Muscle layer of duodenum (tissue), 2 donors: ENCODE results near the gene SLC41A3.
"Not testable (repeated sequence)": the region's sequence is repeated elsewhere in the genome, so short reads cannot be mapped to it uniquely, and the experiment has no call there.

ENCODE experiments used
- H3K27ac ChIP-seq: one replicate; pipeline ENCODE4 v1.7.0; 2013; ENCODE audit warnings: mild to moderate bottlenecking, low read length
- H3K27me3 ChIP-seq: one replicate; pipeline ENCODE4 v1.7.0; 2013; ENCODE audit warnings: low read depth, mild to moderate bottlenecking, control low read depth, low read length
- H3K36me3 ChIP-seq, 2 donors: one replicate each; pipeline ENCODE4 v1.7.0; 2013; ENCODE audit warnings: low read length in 2 of 2, control low read depth in 1 of 2, mild to moderate bottlenecking in 1 of 2; ENCODE audit not compliant: insufficient read depth in 2 of 2, control insufficient read depth in 1 of 2
- H3K4me1 ChIP-seq, 2 donors: one replicate each; pipeline ENCODE4 v1.7.0; 2013; ENCODE audit warnings: low read length in 2 of 2, mild to moderate bottlenecking in 2 of 2, control low read depth in 1 of 2, moderate library complexity in 1 of 2; ENCODE audit not compliant: insufficient read depth in 2 of 2, control insufficient read depth in 1 of 2
- H3K4me3 ChIP-seq, 2 donors: one replicate each; pipeline ENCODE4 v1.7.0; 2013; ENCODE audit warnings: low read length in 2 of 2, low read depth in 1 of 2, mild to moderate bottlenecking in 1 of 2
- H3K9me3 ChIP-seq, 2 donors: one replicate each; pipeline ENCODE4 v1.7.0; 2013; ENCODE audit warnings: low read length in 2 of 2, control low read depth in 1 of 2, mild to moderate bottlenecking in 1 of 2; ENCODE audit not compliant: control insufficient read depth in 1 of 2
- donor health status: healthy.

Gene SLC41A3

GRCh38 chr3:126004692-126005091 is 79.2 kb downstream of the SLC41A3 start:
- Histone ChIP-seq H3K27me3 (no peaks in the 10 kb centered on the region), H3K4me3 (no peak overlapping the region), H3K4me1 (no peaks in the 10 kb centered on the region), H3K9me3 (no peaks in the 10 kb centered on the region), H3K27ac (no peak overlapping the region), H3K36me3 (peaks cover 9 to 43% of the 10 kb centered on the region in 2 donors)

DNA sequence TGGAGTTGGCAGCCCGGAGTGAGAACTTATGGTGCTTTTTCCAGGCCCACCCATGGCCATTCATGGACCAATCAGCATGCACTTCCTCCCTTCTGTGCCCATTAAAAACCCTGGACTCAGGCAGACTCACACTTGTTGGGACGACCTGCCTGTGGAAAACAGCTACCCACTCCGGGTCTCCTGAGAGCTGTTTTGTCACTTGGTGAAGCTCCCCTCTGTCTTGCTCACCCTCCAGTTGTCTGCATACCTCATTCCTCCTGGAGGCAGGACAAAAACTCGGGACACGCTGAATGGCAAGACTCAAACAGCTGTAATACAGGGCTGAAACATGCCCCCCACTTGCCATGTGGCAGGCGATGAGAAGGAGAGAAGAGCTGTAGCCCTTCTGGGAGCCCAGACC is 79.7 kb downstream of the SLC41A3 start:
- Histone ChIP-seq H3K9me3 (no peaks in the 10 kb centered on the region), H3K36me3 (peaks cover 9 to 40% of the 10 kb centered on the region in 2 donors), H3K4me3 (no peak overlapping the region), H3K4me1 (no peaks in the 10 kb centered on the region), H3K27ac (no peak overlapping the region), H3K27me3 (no peaks in the 10 kb centered on the region)

- Histone ChIP-seq H3K4me3 (no peak overlapping the region), H3K36me3 (peaks cover 9 to 34% of the 10 kb centered on the region in 2 donors), H3K9me3 (no peaks in the 10 kb centered on the region), H3K27me3 (no peaks in the 10 kb centered on the region), H3K27ac (no peak overlapping the region), H3K4me1 (no peaks in the 10 kb centered on the region)
These were observed 80.3 kb downstream of the SLC41A3 start for GRCh38 chr3:126003447-126004190.

DNA sequence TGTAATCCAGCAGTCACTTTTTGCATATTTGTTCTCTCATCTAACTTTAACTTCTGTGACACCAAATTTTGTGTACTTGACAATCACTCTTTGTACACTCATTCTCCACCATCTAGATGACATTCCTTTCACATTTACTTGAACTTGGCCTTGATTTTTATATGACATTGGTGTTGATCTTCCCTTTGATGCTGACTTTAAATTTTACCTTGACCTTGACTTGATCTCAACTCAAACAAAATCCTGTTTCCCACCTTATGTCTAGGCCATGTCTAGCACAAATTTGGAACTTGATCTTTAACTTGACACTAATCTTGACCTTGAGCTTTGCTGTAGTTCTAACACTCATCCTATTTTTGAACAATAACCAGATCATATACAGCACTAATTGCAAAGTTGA is 81.7 kb downstream of the SLC41A3 start:
- Histone ChIP-seq H3K4me1 (no peaks in the 10 kb centered on the region), H3K36me3 (peaks cover 0 to 20% of the 10 kb centered on the region in 2 donors), H3K27ac (no peak overlapping the region), H3K27me3 (no peaks in the 10 kb centered on the region), H3K4me3 (no peak overlapping the region), H3K9me3 (no peaks in the 10 kb centered on the region)

- not testable (repeated sequence) for H3K27ac ChIP-seq, H3K27me3 ChIP-seq, H3K4me1 ChIP-seq, H3K9me3 ChIP-seq, H3K4me3 ChIP-seq, H3K36me3 ChIP-seq
These were observed 87.2 kb downstream of the SLC41A3 start for GRCh38 chr3:125996751-125997150.

DNA sequence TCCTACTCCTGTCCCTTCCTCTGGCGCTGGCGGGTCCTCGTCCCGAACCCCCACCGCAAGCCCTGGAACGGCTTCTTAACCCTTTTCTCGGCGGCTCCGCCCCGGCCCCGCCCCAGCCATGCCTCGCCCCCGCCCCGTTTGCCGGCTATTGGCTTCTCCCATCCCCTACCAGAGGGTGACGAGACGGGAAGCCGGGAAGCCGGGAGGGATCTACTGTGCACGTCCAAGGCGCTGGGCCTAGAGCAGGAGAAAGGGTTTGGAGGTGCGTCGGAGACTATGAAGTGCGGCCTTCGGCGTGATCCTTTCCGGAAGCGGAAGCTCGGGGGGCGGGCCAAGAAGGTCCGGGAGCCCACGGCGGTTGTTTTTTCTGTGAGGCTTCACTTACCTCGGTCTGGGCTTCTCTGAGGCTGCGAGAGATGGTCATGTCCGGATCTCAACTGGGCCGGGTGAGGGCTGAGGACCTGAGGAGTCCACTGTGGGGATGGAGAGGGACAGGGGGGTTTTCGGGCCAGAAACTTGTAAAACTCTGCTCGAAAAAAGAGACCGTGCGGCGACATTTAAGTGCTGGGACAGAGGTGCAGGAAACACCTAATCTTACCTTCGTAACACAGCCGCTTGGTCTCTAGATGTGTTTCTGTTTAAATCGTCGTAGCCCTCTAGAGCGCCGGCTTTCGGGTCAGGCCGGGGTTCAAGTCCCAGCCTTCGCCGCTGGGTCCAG is 93.5 kb downstream of the SLC41A3 start:
- Histone ChIP-seq H3K9me3 (no peaks in the 10 kb centered on the region), H3K4me1 (peaks cover 4 to 9% of the 10 kb centered on the region in 2 donors), H3K4me3 (peak overlapping the region; percentile 45 to 92), H3K36me3 (no peaks in the 10 kb centered on the region), H3K27ac (peak overlapping the region; percentile 63), H3K27me3 (no peaks in the 10 kb centered on the region)

- H3K4me1 ChIP-seq, H3K9me3 ChIP-seq, H3K4me3 ChIP-seq, H3K36me3 ChIP-seq, H3K27me3 ChIP-seq, H3K27ac ChIP-seq: not testable (repeated sequence)
These were observed 99.0 kb downstream of the SLC41A3 start for GRCh38 chr3:125984951-125985350.

- H3K4me1 ChIP-seq, H3K27ac ChIP-seq, H3K4me3 ChIP-seq, H3K36me3 ChIP-seq, H3K27me3 ChIP-seq, H3K9me3 ChIP-seq: not testable (repeated sequence)
These were observed 106.8 kb downstream of the SLC41A3 start for GRCh38 chr3:125977104-125977503.

GRCh38 chr3:125976003-125976390 is 107.9 kb downstream of the SLC41A3 start:
- not testable (repeated sequence) for H3K4me3 ChIP-seq, H3K27ac ChIP-seq

DNA sequence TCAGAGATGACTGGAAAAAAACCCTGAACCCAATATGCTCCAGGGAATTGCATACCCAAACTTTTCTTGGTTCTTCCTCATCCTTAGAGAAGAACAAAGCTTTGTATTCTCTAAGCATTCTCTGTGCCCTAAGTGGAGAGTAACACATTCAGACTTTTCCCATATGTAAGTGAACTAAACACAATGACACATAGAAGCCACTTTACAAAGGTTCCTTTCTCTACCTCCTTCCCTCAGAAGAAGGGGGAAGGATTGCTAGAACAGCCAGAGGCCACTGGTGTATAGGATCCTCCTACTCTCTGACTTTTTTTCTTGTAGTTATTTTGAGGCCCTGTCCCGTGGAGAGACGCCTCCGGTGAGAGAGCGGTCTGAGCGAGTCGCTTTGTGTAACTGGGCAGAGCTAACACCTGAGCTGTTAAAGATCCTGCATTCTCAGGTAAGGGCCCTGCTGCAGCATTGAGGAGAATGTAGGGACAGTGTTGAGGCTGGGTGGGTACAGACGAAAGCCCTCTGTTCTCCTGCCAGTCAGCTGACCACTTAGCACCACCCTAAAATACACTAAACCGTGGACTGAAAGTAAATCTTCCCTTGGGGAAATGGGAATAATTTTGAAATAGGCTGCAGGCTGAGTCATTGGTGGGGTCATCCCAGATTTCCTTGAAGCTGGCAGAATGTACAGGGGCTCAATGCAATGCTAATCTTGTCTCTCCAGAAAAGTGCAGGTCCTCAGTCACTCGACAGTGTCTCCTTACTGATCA is 108.5 kb downstream of the SLC41A3 start:
- H3K4me3 ChIP-seq, H3K4me1 ChIP-seq, H3K27ac ChIP-seq, H3K36me3 ChIP-seq, H3K27me3 ChIP-seq, H3K9me3 ChIP-seq: not testable (repeated sequence)

More at GRCh38 chr3:125976003-125976390, 107.9 kb downstream of the SLC41A3 start:
- H3K36me3 ChIP-seq, H3K27me3 ChIP-seq, H3K9me3 ChIP-seq, H3K4me1 ChIP-seq: not testable (repeated sequence)
